H1 (cell line): ENCODE data around the gene CARD11. TPM values are rescaled to one million over a fixed set of nuclear protein-coding genes. Genes with fewer than 3 reads are reported as not detected.
A peak's percentile ranks its signal among the peaks of the same experiment; 100 is the strongest.

Source experiments
- CTCF ChIA-PET: fragments of 300-600 bp; sonication (Branson Sonifier 250); formaldehyde crosslinking; loops from one replicate; lab custom pipeline; 2021; ENCODE audit not compliant: partially characterized antibody; lab: Charles Lee
- POLR2A ChIA-PET: fragments of 300-600 bp; sonication (Branson Sonifier 250); formaldehyde crosslinking; loops from one replicate; lab custom pipeline; 2021; ENCODE audit warnings: inconsistent platforms; ENCODE audit not compliant: partially characterized antibody; lab: Charles Lee
- DNase-seq, 2 experiments: peaks; one replicate each; pipeline versions ENCODE4 v3.0.0 to v3.0.0-alpha.2; 2010 to 2022; ENCODE audit warnings: low spot score in 2 of 2, low read depth in 1 of 2, mixed read lengths in 1 of 2
- FAIRE-seq: peaks from 2 replicates; lab custom pipeline; 2011; peaks lifted over from hg19 to GRCh38; lab: Jason Lieb, UNC
- H2AFZ ChIP-seq: 2 replicates; pipeline ENCODE4 v1.8.1; 2012; ENCODE audit warnings: low read length, inconsistent platforms
- H2AK5ac ChIP-seq: 2 replicates; pipeline ENCODE4 v1.6.1; 2013; ENCODE audit warnings: low read depth, low read length
- H2BK120ac ChIP-seq: replicated peaks from 2 replicates; pipeline ENCODE3; 2013; ENCODE audit warnings: low read depth, low read length, inconsistent platforms
- H2BK12ac ChIP-seq: 2 replicates; pipeline ENCODE4 v1.6.1; 2013; ENCODE audit warnings: low read depth, low read length
- H2BK15ac ChIP-seq: 2 replicates; pipeline ENCODE4 v1.6.1; 2013; ENCODE audit warnings: low read length
- H2BK20ac ChIP-seq: 2 replicates; pipeline ENCODE4 v1.6.1; 2013; ENCODE audit warnings: low read length
- H2BK5ac ChIP-seq: 2 replicates; pipeline ENCODE4 v1.6.1; 2013; ENCODE audit warnings: low read depth, low read length
- H3K14ac ChIP-seq: 2 replicates; pipeline ENCODE4 v1.6.1; 2013; ENCODE audit warnings: inconsistent platforms; ENCODE audit not compliant: insufficient read length
- H3K18ac ChIP-seq: 2 replicates; pipeline ENCODE4 v1.6.1; 2013; ENCODE audit warnings: low read length; ENCODE audit errors: extremely low read depth
- H3K23ac ChIP-seq: 2 replicates; pipeline ENCODE4 v1.6.1; 2013; ENCODE audit warnings: inconsistent platforms; ENCODE audit not compliant: insufficient read length
- H3K23me2 ChIP-seq: 2 replicates; pipeline ENCODE4 v1.6.1; 2013; ENCODE audit warnings: low read depth, low read length
- H3K27ac ChIP-seq: 2 replicates; pipeline ENCODE4 v1.6.1; 2011; ENCODE audit warnings: low read depth, low read length, inconsistent platforms
- H3K27me3 ChIP-seq, 4 experiments: replicated peaks in 1 of 4; 1 replicate in 1 of 4; 2 replicates in 3 of 4; pipeline versions ENCODE4 v1.6.1 to v1.8.1; 2011 to 2013; ENCODE audit warnings: low read length in 3 of 4, mild to moderate bottlenecking in 3 of 4, inconsistent platforms in 2 of 4, mixed read lengths in 2 of 4, moderate library complexity in 1 of 4; ENCODE audit not compliant: control insufficient read depth in 3 of 4, insufficient read depth in 3 of 4; ENCODE audit errors: extremely low read depth in 1 of 4
- H3K36me3 ChIP-seq, 4 experiments: 2 replicates each; pipeline versions ENCODE4 v1.6.1 to v1.8.1; 2011 to 2013; ENCODE audit warnings: mild to moderate bottlenecking in 4 of 4, low read length in 3 of 4, moderate library complexity in 2 of 4, control low read depth in 1 of 4, inconsistent platforms in 1 of 4; ENCODE audit not compliant: insufficient read depth in 4 of 4, control insufficient read depth in 2 of 4
- H3K4ac ChIP-seq: replicated peaks from 2 replicates; pipeline ENCODE3; 2013; ENCODE audit warnings: low read length, low read depth, mixed read lengths, inconsistent platforms; ENCODE audit not compliant: insufficient read length
- H3K4me1 ChIP-seq, 4 experiments: replicated peaks in 1 of 4; 1 replicate in 1 of 4; 2 replicates in 3 of 4; pipeline versions ENCODE4 v1.6.1 to v1.8.1; 2011 to 2013; ENCODE audit warnings: low read length in 3 of 4, inconsistent platforms in 2 of 4, mixed read lengths in 1 of 4; ENCODE audit not compliant: insufficient read depth in 4 of 4, control insufficient read depth in 3 of 4
- H3K4me2 ChIP-seq, 2 experiments: 2 replicates each; pipeline versions ENCODE4 v1.6.1 to v1.8.1; 2011 to 2013; ENCODE audit warnings: low read depth in 2 of 2, low read length in 2 of 2, control low read depth in 1 of 2, inconsistent platforms in 1 of 2, mild to moderate bottlenecking in 1 of 2; ENCODE audit not compliant: insufficient read depth in 1 of 2
- H3K4me3 ChIP-seq, 4 experiments: fragments of 200-600, 300-600 bp in 1 of 4; sonication (generic), shearing (Covaris generic), sonication (Bioruptor Twin) in 1 of 4; 2 replicates each; pipeline versions ENCODE4 v1.5.1 to v1.8.1; 2011 to 2016; ENCODE audit warnings: low read length in 4 of 4, low read depth in 3 of 4, control low read depth in 2 of 4, inconsistent platforms in 2 of 4, mild to moderate bottlenecking in 2 of 4, mixed read lengths in 1 of 4, moderate library complexity in 1 of 4; ENCODE audit not compliant: insufficient read depth in 2 of 4; ENCODE audit errors: extremely low read depth in 1 of 4
- H3K56ac ChIP-seq: replicated peaks from 2 replicates; pipeline ENCODE3; 2013; ENCODE audit warnings: low read depth, mild to moderate bottlenecking, mixed read lengths, low read length, inconsistent platforms; ENCODE audit not compliant: insufficient read length
- H3K79me1 ChIP-seq: 2 replicates; pipeline ENCODE4 v1.6.1; 2013; ENCODE audit warnings: low read depth, low read length, control low read depth
- H3K79me2 ChIP-seq, 2 experiments: 2 replicates each; pipeline versions ENCODE4 v1.6.1 to v1.8.1; 2012 to 2013; ENCODE audit warnings: low read length in 2 of 2, mild to moderate bottlenecking in 2 of 2, inconsistent platforms in 1 of 2; ENCODE audit not compliant: insufficient read depth in 2 of 2, control insufficient read depth in 1 of 2
- H3K9ac ChIP-seq, 4 experiments: replicated peaks in 1 of 4; 1 replicate in 1 of 4; 2 replicates in 3 of 4; pipeline versions ENCODE4 v1.6.1 to v1.8.1; 2011 to 2013; ENCODE audit warnings: low read depth in 3 of 4, low read length in 3 of 4, control low read depth in 2 of 4, mild to moderate bottlenecking in 2 of 4, moderate library complexity in 2 of 4, inconsistent platforms in 1 of 4; ENCODE audit errors: extremely low read depth in 1 of 4
- H3K9me3 ChIP-seq, 2 experiments: 2 replicates each; pipeline versions ENCODE4 v1.6.1 to v1.8.1; 2012 to 2013; ENCODE audit warnings: mild to moderate bottlenecking in 2 of 2, moderate library complexity in 2 of 2, control low read depth in 1 of 2, inconsistent platforms in 1 of 2, low read depth in 1 of 2, low read length in 1 of 2, mixed read lengths in 1 of 2; ENCODE audit not compliant: insufficient read depth in 2 of 2
- H4K20me1 ChIP-seq, 2 experiments: replicated peaks in 1 of 2; 2 replicates each; pipeline versions ENCODE3 to v1.8.1; 2011 to 2013; ENCODE audit warnings: inconsistent platforms in 2 of 2, low read length in 2 of 2, mild to moderate bottlenecking in 1 of 2; ENCODE audit not compliant: insufficient read depth in 2 of 2, control insufficient read depth in 1 of 2
- H4K5ac ChIP-seq: 2 replicates; pipeline ENCODE4 v1.6.1; 2013; ENCODE audit warnings: low read length, low read depth, mixed read lengths, inconsistent platforms; ENCODE audit not compliant: insufficient read length
- H4K8ac ChIP-seq: 2 replicates; pipeline ENCODE4 v1.8.0; 2013; ENCODE audit warnings: mild to moderate bottlenecking, moderate library complexity, low read length, inconsistent platforms; ENCODE audit not compliant: insufficient read depth; ENCODE audit errors: extremely low read depth
- H4K91ac ChIP-seq: replicated peaks from 2 replicates; pipeline ENCODE3; 2013; ENCODE audit warnings: low read length, mixed read lengths, inconsistent platforms; ENCODE audit not compliant: insufficient read length
- CEBPB ChIP-seq: IDR thresholded peaks from 2 replicates; pipeline ENCODE4 v1.6.1; 2012; ENCODE audit warnings: low read depth, low read length
- CHD2 ChIP-seq: IDR thresholded peaks from 2 replicates; pipeline ENCODE4 v1.6.1; 2012; ENCODE audit warnings: low read length, improper control_type of control experiment
- EP300 ChIP-seq, 2 experiments: IDR thresholded peaks; 1 replicate in 1 of 2; 2 replicates in 1 of 2; pipeline ENCODE4 v1.6.1; 2011 to 2012; ENCODE audit warnings: low read depth in 2 of 2, low read length in 2 of 2, mild to moderate bottlenecking in 2 of 2, borderline replicate concordance in 1 of 2, inconsistent platforms in 1 of 2, moderate library complexity in 1 of 2
- HDAC2 ChIP-seq, 2 experiments: fragments of 300-600 bp in 1 of 2; sonication (generic) in 1 of 2; IDR thresholded peaks; 2 replicates each; pipeline ENCODE4 v1.6.1; 2011 to 2012; ENCODE audit warnings: low read depth in 2 of 2, low read length in 2 of 2, mild to moderate bottlenecking in 2 of 2, moderate library complexity in 2 of 2, borderline replicate concordance in 1 of 2, inconsistent platforms in 1 of 2
- POU5F1 ChIP-seq: IDR thresholded peaks from 2 replicates; pipeline ENCODE4 v1.6.1; 2011; ENCODE audit warnings: low read depth, mild to moderate bottlenecking, low read length, moderate library complexity
- RBBP5 ChIP-seq: IDR thresholded peaks from 2 replicates; pipeline ENCODE4 v1.7.1; 2012; ENCODE audit warnings: low read depth, mild to moderate bottlenecking, inconsistent platforms, low read length, moderate library complexity, borderline replicate concordance
- TAF1 ChIP-seq: IDR thresholded peaks from 2 replicates; pipeline ENCODE4 v1.6.1; 2011; ENCODE audit warnings: mild to moderate bottlenecking, low read depth, low read length
- TCF12 ChIP-seq: IDR thresholded peaks from 2 replicates; pipeline ENCODE4 v1.6.1; 2011; ENCODE audit warnings: low read depth, mild to moderate bottlenecking, low read length
- TEAD4 ChIP-seq: IDR thresholded peaks from 2 replicates; pipeline ENCODE4 v1.6.1; 2012; ENCODE audit warnings: low read depth, low read length, inconsistent platforms, mixed read lengths
- ZNF274 ChIP-seq: IDR thresholded peaks from 2 replicates; pipeline ENCODE4 v1.7.0; 2012; ENCODE audit warnings: low read length, borderline replicate concordance; ENCODE audit errors: extremely low read depth
- WGBS, 2 experiments: shearing (Covaris generic) in 1 of 2; methylation state at CpG; one replicate each; pipeline versions ENCODE4 v1.1.6 to v1.1.7; 2013 to 2015; ENCODE audit warnings: low lambda C conversion rate in 2 of 2, mixed read lengths in 2 of 2, inconsistent platforms in 1 of 2, low coverage in 1 of 2, missing lambda C conversion rate in 1 of 2; ENCODE audit not compliant: insufficient replicate concordance in 2 of 2, insufficient coverage in 1 of 2, insufficient read length in 1 of 2; ENCODE audit errors: extremely low coverage in 1 of 2, missing lambda C conversion rate in 1 of 2; 5-methylcytosine and 5-hydroxymethylcytosine counted together
- polyA plus RNA-seq, 7 experiments: library from polyadenylated mRNA; depleted of rRNA in 3 of 7; stranded (reverse) in 5 of 7; unstranded in 2 of 7; fragments of >200 nt in 5 of 7; fragments of 200-250 nt in 2 of 7; gene quantifications; 1 replicate in 5 of 7; 2 replicates in 1 of 7; 4 replicates in 1 of 7; pipeline versions ENCODE4 v1.2.1 to v1.2.3, GENCODE V29; 2011 to 2013; ENCODE audit warnings: missing spikeins in 2 of 7, mixed read lengths in 2 of 7
- total RNA-seq: library from RNA; stranded (reverse); fragmentation: NEBNext Ultra II Directional; extraction: Animal tissue kit (Norgen Biotek cat#: 25700); gene quantifications from 2 replicates; pipeline ENCODE4 v1.2.1, GENCODE V29; 2021
- TF ChIP-seq, protein P1 (sequence below): IDR thresholded peaks from 2 replicates; pipeline ENCODE4 v1.6.1; 2012; ENCODE audit warnings: low read length, inconsistent platforms

Gene CARD11
- total and polyA plus RNA-seq, 2 of the 8 experiments (the other 6 are each of a cell fraction or from before 2014, with no cell fraction given), result 12.6 to 29.8 TPM

DNA sequence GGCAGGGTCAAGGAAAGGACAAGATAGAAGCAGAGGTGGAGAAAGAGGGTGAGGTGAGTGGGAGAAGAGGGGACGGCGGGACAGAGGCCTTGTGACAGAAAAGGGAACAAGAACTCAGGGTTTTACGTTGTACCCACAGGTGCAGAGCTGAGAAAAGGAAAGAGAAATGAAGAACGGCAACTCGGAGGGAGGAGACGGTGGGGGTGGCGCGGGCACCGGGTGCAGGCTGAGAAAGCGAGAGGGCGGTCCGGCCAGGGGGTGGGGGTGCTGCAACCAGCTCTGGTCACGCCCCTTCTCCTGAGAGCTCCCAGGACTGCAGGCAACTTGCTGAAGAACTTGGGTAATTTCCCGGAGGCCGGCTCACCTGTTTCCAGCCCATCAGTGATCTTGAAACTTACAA, 65.3 kb downstream of the CARD11 start:
- no peaks in the 10 kb centered on the region; the same call in 1 of the 2 replicates for H3K79me1 ChIP-seq
- 31% methylated on average over 15 of the region's 15 CpGs; no CpG with 5 or more reads in 1 of the 2 experiments for WGBS, 2 experiments
- H2BK20ac ChIP-seq, result 0 out of 2 replicates have a peak overlapping the region, but pooled peaks have one; percentile 48
- TF ChIP-seq POU5F1 (no peak), EP300 (IDR thresholded peaks at IDR 0.05; ENCODE audit: borderline replicate concordance in 1 of 2, low read depth in 2 of 2, low read length in 2 of 2) (no peak), CHD2 (no peak), TAF1 (no peak), TCF12 (no peak), HDAC2 (IDR thresholded peaks at IDR 0.05; ENCODE audit: borderline replicate concordance in 1 of 2, low read depth in 2 of 2, low read length in 2 of 2) (no peak), RBBP5 (no peak), TEAD4 (no peak), ZNF274 (no peak), CEBPB (no peak)
- TF ChIP-seq, protein P1, sequence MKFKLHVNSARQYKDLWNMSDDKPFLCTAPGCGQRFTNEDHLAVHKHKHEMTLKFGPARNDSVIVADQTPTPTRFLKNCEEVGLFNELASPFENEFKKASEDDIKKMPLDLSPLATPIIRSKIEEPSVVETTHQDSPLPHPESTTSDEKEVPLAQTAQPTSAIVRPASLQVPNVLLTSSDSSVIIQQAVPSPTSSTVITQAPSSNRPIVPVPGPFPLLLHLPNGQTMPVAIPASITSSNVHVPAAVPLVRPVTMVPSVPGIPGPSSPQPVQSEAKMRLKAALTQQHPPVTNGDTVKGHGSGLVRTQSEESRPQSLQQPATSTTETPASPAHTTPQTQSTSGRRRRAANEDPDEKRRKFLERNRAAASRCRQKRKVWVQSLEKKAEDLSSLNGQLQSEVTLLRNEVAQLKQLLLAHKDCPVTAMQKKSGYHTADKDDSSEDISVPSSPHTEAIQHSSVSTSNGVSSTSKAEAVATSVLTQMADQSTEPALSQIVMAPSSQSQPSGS, result no peak
- no peaks in the 10 kb centered on the region for H3K27me3 ChIP-seq
- H3K4me1 ChIP-seq, result peaks cover 0 to 14% (median 7%) of the 10 kb centered on the region in 4 experiments; a peak in 6 of 7 replicates
- H2BK120ac ChIP-seq, result no peak overlapping the region
- H3K36me3 ChIP-seq, result no peaks in the 10 kb centered on the region
- peak; percentile 9 to 78 for DNase-seq
- no peak overlapping the region for H4K8ac ChIP-seq
- no peak overlapping the region; the same call in 1 of the 2 replicates for H3K18ac ChIP-seq
- no peak overlapping the region for H3K4ac ChIP-seq
- no peaks in the 10 kb centered on the region for H3K79me2 ChIP-seq
- POLR2A ChIA-PET, result interaction anchor here (0.7 kb wide), 1 partner anchor 14 kb away, joined by 3 read pairs; no protein-coding TSS in a partner anchor
- H3K14ac ChIP-seq, result no peak overlapping the region
- H4K20me1 ChIP-seq, result no peaks in the 10 kb centered on the region
- no peak overlapping the region for H3K27ac ChIP-seq
- 0 out of 2 replicates have a peak overlapping the region, but pooled peaks have one; percentile 56 for H2BK5ac ChIP-seq
- H3K9ac ChIP-seq, result no peak overlapping the region
- peak overlapping the region; percentile 35 to 54; a peak in 3 of 4 replicates for H3K4me2 ChIP-seq
- no peak overlapping the region for H4K91ac ChIP-seq
- FAIRE-seq, result no peak
- H2AK5ac ChIP-seq, result no peak overlapping the region
- no peak overlapping the region for H2BK12ac ChIP-seq
- H3K56ac ChIP-seq, result no peak overlapping the region
- H2BK15ac ChIP-seq, result 0 out of 2 replicates have a peak overlapping the region, but pooled peaks have one; percentile 61
- CTCF ChIA-PET, result interaction anchor here (2.0 kb wide), 2 partner anchors 113 to 176 kb away, joined by 5 to 7 read pairs; no protein-coding TSS in a partner anchor
- H3K23ac ChIP-seq, result no peak overlapping the region
- peak overlapping the region in 1 of 4 experiments; percentile 44; a peak in 2 of 8 replicates for H3K4me3 ChIP-seq
- peak overlapping the region; percentile 52; the same call in 1 of the 2 replicates for H2AFZ ChIP-seq
- H3K9me3 ChIP-seq, result no peaks in the 10 kb centered on the region
- H4K5ac ChIP-seq, result no peak overlapping the region
- H3K23me2 ChIP-seq, result no peaks in the 10 kb centered on the region
